IMR-90 (cell line): ENCODE results near the gene PPP1R13B. TPM values are rescaled to one million over a fixed set of nuclear protein-coding genes. Genes with fewer than 3 reads are reported as not detected.

Source experiments
- ATAC-seq: fragments of 200-7000 bp; cut with Tn5 transposase; 2 replicates; pipeline ENCODE4 v1.9.1; 2020; ENCODE audit warnings: low read depth, mild to moderate bottlenecking, moderate library complexity
- Bru-seq: library from RNA; stranded (reverse); fragments of 400-500 nt; gene quantifications from one replicate; lab custom pipeline; 2021; lab: Mats Ljungman, UMichigan
- BruChase-seq, 2 experiments: library from RNA; stranded (reverse); fragments of 400-500 nt; gene quantifications; one replicate each; lab custom pipeline; 2021; lab: Mats Ljungman, UMichigan
- BruUV-seq: library from RNA; stranded (reverse); fragments of 400-500 nt; replicated peaks from 2 replicates; lab custom pipeline; 2021; lab: Mats Ljungman, UMichigan
- CTCF ChIA-PET: fragments of 300-600 bp; formaldehyde crosslinking; extraction: SDS; loops from one replicate; lab custom pipeline; 2021; ENCODE audit warnings: antibody characterized with exemption; lab: Yijun Ruan, JAX
- POLR2A ChIA-PET: fragments of 300-600 bp; sonication (Branson Sonifier 250); formaldehyde crosslinking; loops from one replicate; lab custom pipeline; 2022; ENCODE audit warnings: antibody characterized with exemption; ENCODE audit not compliant: unreplicated experiment; lab: Charles Lee
- DNase-seq: peaks from one replicate; pipeline ENCODE4 v3.0.0; 2013
- H2AFZ ChIP-seq: replicated peaks from 2 replicates; pipeline ENCODE3; 2013; ENCODE audit warnings: low read length, mild to moderate bottlenecking; ENCODE audit not compliant: poor library complexity
- H2AK5ac ChIP-seq: 2 replicates; pipeline ENCODE4 v1.6.1; 2013; ENCODE audit warnings: low read depth, low read length, inconsistent platforms
- H2AK9ac ChIP-seq: replicated peaks from 2 replicates; pipeline ENCODE3; 2013; ENCODE audit warnings: mild to moderate bottlenecking, low read depth, low read length, moderate library complexity; ENCODE audit not compliant: poor library complexity
- H2BK120ac ChIP-seq: 2 replicates; pipeline ENCODE4 v1.6.1; 2013; ENCODE audit warnings: low read depth, low read length, inconsistent platforms
- H2BK15ac ChIP-seq: 3 replicates; pipeline ENCODE4 v1.6.1; 2013; ENCODE audit warnings: low read depth, low read length, inconsistent platforms
- H2BK20ac ChIP-seq: 2 replicates; pipeline ENCODE4 v1.6.1; 2013; ENCODE audit warnings: low read depth, mild to moderate bottlenecking, inconsistent platforms, low read length, moderate library complexity
- H2BK5ac ChIP-seq: 2 replicates; pipeline ENCODE4 v1.6.1; 2013; ENCODE audit warnings: mild to moderate bottlenecking, low read depth, low read length, inconsistent platforms; ENCODE audit not compliant: poor library complexity, severe bottlenecking
- H3K14ac ChIP-seq: replicated peaks from 2 replicates; pipeline ENCODE4 v1.6.1; 2013; ENCODE audit warnings: low read depth, low read length, inconsistent platforms
- H3K18ac ChIP-seq: 2 replicates; pipeline ENCODE4 v1.6.1; 2013; ENCODE audit warnings: low read depth, low read length, control low read depth
- H3K23ac ChIP-seq: 2 replicates; pipeline ENCODE4 v1.6.1; 2013; ENCODE audit warnings: low read depth, low read length, inconsistent platforms
- H3K27ac ChIP-seq: 2 replicates; pipeline ENCODE4 v1.5.1; 2013; ENCODE audit warnings: mild to moderate bottlenecking, control low read depth, low read length; ENCODE audit not compliant: insufficient read depth
- H3K27me3 ChIP-seq: 2 replicates; pipeline ENCODE4 v1.6.1; 2013; ENCODE audit warnings: low read length; ENCODE audit not compliant: control insufficient read depth, insufficient read depth
- H3K36me3 ChIP-seq: 2 replicates; pipeline ENCODE4 v1.6.1; 2013; ENCODE audit warnings: low read length, mixed read lengths; ENCODE audit not compliant: control insufficient read depth, insufficient read depth
- H3K4ac ChIP-seq: 2 replicates; pipeline ENCODE4 v1.6.1; 2013; ENCODE audit warnings: low read depth, low read length, inconsistent platforms
- H3K4me1 ChIP-seq: 2 replicates; pipeline ENCODE4 v1.6.1; 2013; ENCODE audit warnings: low read length, mixed read lengths; ENCODE audit not compliant: control insufficient read depth, insufficient read depth
- H3K4me2 ChIP-seq: 2 replicates; pipeline ENCODE4 v1.6.1; 2013; ENCODE audit warnings: low read depth, mild to moderate bottlenecking, control low read depth, low read length, moderate library complexity
- H3K4me3 ChIP-seq: 2 replicates; pipeline ENCODE4 v1.5.1; 2013; ENCODE audit warnings: low read depth, mild to moderate bottlenecking, control low read depth, low read length, moderate library complexity; ENCODE audit not compliant: insufficient read depth
- H3K56ac ChIP-seq: 2 replicates; pipeline ENCODE4 v1.6.1; 2013; ENCODE audit warnings: low read length, inconsistent platforms; ENCODE audit not compliant: insufficient read depth; ENCODE audit errors: extremely low read depth
- H3K79me1 ChIP-seq, 2 experiments: 2 replicates each; pipeline ENCODE4 v1.6.1; 2013; ENCODE audit warnings: low read length in 2 of 2, inconsistent platforms in 1 of 2, low read depth in 1 of 2
- H3K9ac ChIP-seq: 2 replicates; pipeline ENCODE4 v1.6.1; 2013; ENCODE audit warnings: low read depth, low read length, control low read depth
- H3K9me1 ChIP-seq: 2 replicates; pipeline ENCODE4 v1.6.1; 2013; ENCODE audit warnings: low read length, inconsistent platforms; ENCODE audit not compliant: insufficient read depth
- H3K9me3 ChIP-seq: 2 replicates; pipeline ENCODE4 v1.6.1; 2013; ENCODE audit warnings: low read length; ENCODE audit not compliant: control insufficient read depth, insufficient read depth
- H4K20me1 ChIP-seq: 2 replicates; pipeline ENCODE4 v1.6.1; 2013; ENCODE audit warnings: low read length, inconsistent platforms; ENCODE audit not compliant: insufficient read depth
- H4K5ac ChIP-seq: 2 replicates; pipeline ENCODE4 v1.6.1; 2013; ENCODE audit warnings: mild to moderate bottlenecking, low read depth, low read length, control low read depth
- H4K8ac ChIP-seq, 2 experiments: 2 replicates each; pipeline ENCODE4 v1.6.1; 2013; ENCODE audit warnings: low read depth in 2 of 2, low read length in 2 of 2, control low read depth in 1 of 2, inconsistent platforms in 1 of 2
- H4K91ac ChIP-seq: 2 replicates; pipeline ENCODE4 v1.6.1; 2013; ENCODE audit warnings: low read depth, low read length, inconsistent platforms; ENCODE audit not compliant: insufficient read depth
- BHLHE40 ChIP-seq: fragments of 150-350 bp; IDR thresholded peaks from 2 replicates; pipeline ENCODE4 v1.6.1; 2016; ENCODE audit warnings: mild to moderate bottlenecking, low read depth, low read length
- MAZ ChIP-seq: IDR thresholded peaks from 2 replicates; pipeline ENCODE4 v1.6.1; 2012; ENCODE audit warnings: low read depth, mild to moderate bottlenecking, low read length, improper control_type of control experiment, moderate library complexity, borderline replicate concordance
- NFE2L2 ChIP-seq: fragments of 150-350 bp; IDR thresholded peaks from 2 replicates; pipeline ENCODE4 v1.6.1; 2016; ENCODE audit warnings: low read depth, mild to moderate bottlenecking, low read length
- POLR2A ChIP-seq: IDR thresholded peaks from 2 replicates; pipeline ENCODE4 v1.6.1; 2012; ENCODE audit warnings: mild to moderate bottlenecking, low read depth, low read length
- USF2 ChIP-seq: fragments of 150-350 bp; IDR thresholded peaks from 2 replicates; pipeline ENCODE4 v1.6.1; 2017; ENCODE audit warnings: mild to moderate bottlenecking, antibody characterized with exemption, low read length, low read depth
- WGBS, 2 experiments: methylation state at CpG; one replicate each; pipeline versions ENCODE4 v1.1.5 to v1.1.7; 2013; ENCODE audit warnings: missing lambda C conversion rate in 2 of 2; ENCODE audit not compliant: insufficient read length in 1 of 2; ENCODE audit errors: extremely low coverage in 2 of 2; 5-methylcytosine and 5-hydroxymethylcytosine counted together
- dilution Hi-C: fragments of 300-500 bp; cut with HindIII; formaldehyde crosslinking; loops from one replicate; pipeline ENCODE4 v1.14.3; 2018; ENCODE audit warnings: low sequenced_read_pairs; ENCODE audit not compliant: unreplicated experiment
- in situ Hi-C: fragments of 300-500 bp; cut with MboI; formaldehyde crosslinking; loops from 3 replicates; pipeline ENCODE4 v1.14.3; 2019; ENCODE audit warnings: low sequenced_read_pairs, inconsistent platforms, mixed read lengths
- intact Hi-C: fragments of 100-400 bp; cut with micrococcal nuclease; formaldehyde crosslinking; loops from 2 replicates; pipeline ENCODE4 v1.10.0; 2022
- long read RNA-seq: library from polyadenylated mRNA; unstranded; transcript quantifications from one replicate; pipeline ENCODE4 v2.0.0, GENCODE V29; 2021; ENCODE audit not compliant: unreplicated experiment
- polyA plus RNA-seq, 3 experiments: library from polyadenylated mRNA; depleted of rRNA; stranded (reverse); fragments of >200 nt; gene quantifications; 2 replicates each; pipeline ENCODE4 v1.2.3, GENCODE V29; 2012; ENCODE audit warnings: low replicate concordance in 1 of 3
- total RNA-seq: library from RNA; depleted of rRNA; stranded (reverse); fragments of >200 nt; gene quantifications from 2 replicates; pipeline ENCODE4 v1.2.3, GENCODE V29; 2012; rRNA removed

The PPP1R13B gene
- total RNA-seq, result 1.6 and 2.2 TPM in 2 replicates
- polyA plus RNA-seq (2012; rRNA removed), result 2.8 and 3.7 TPM in 2 replicates
- 0.86 and 1.6 TPM in 2 replicates for polyA plus RNA-seq (2012; cell fraction: cytosol; rRNA removed)
- 16.1 and 16.3 TPM in 2 replicates for polyA plus RNA-seq (2012; cell fraction: nucleus; rRNA removed; ENCODE audit: low replicate concordance)
- percentile 46 among the genes with signal in this experiment for Bru-seq, nascent RNA
- BruChase-seq, experiment 1, labeled RNA remaining after a 6-hour chase, result percentile 50 among the genes with signal in this experiment
- percentile 38 among the genes with signal in this experiment for BruChase-seq, experiment 2, labeled RNA remaining after a 2-hour chase
- long read RNA-seq, result 0 reads

- peaks cover 19% of the 10 kb centered on the region for H3K27me3 ChIP-seq
- H4K8ac ChIP-seq, result 0 out of 4 replicates have a peak within 1 kb of the TSS, but pooled peaks of 1 of the 2 experiments have one; percentile 33
- H3K9me3 ChIP-seq, result no peaks in the 10 kb centered on the region
- no peak within 1 kb of the TSS for H4K5ac ChIP-seq
- no peak within 1 kb of the TSS for H3K18ac ChIP-seq
- BruUV-seq, result no TSS peak
- no peaks in the 10 kb centered on the region for H3K36me3 ChIP-seq
- no peak within 1 kb of the TSS for H2BK15ac ChIP-seq
- H3K4me1 ChIP-seq, result no peaks in the 10 kb centered on the region
- in situ Hi-C loops (no loop called here), dilution Hi-C loops (no loop called here), intact Hi-C loops (no loop called here)
- no peak within 1 kb of the TSS for H3K27ac ChIP-seq
- H3K9me1 ChIP-seq, result no peaks in the 10 kb centered on the region
- no peak within 1 kb of the TSS for H2AK5ac ChIP-seq
- H2BK120ac ChIP-seq, result no peak within 1 kb of the TSS
- no peak within 1 kb of the TSS for H4K91ac ChIP-seq
- no peak within 1 kb of the TSS for H3K14ac ChIP-seq
- H3K23ac ChIP-seq, result peak within 1 kb of the TSS; percentile 19
- CTCF ChIA-PET, result no interaction called here
- peak within 1 kb of the TSS; percentile 88 for H3K4me3 ChIP-seq
- no peaks in the 10 kb centered on the region for H4K20me1 ChIP-seq
- TF ChIP-seq NFE2L2 (no peak), MAZ (peak; percentile 61; the same call in 1 of the 2 replicates), USF2 (no peak), POLR2A (0 out of 2 replicates have a peak, but pooled peaks have one; percentile 44), BHLHE40 (peak; percentile 70)
- ATAC-seq (peak; percentile 99), DNase-seq (peak; percentile 71)
- WGBS, 2 experiments, result 1% methylated on average over 30 of the region's 104 CpGs; no CpG with 5 or more reads in 1 of the 2 experiments
- peak within 1 kb of the TSS; percentile 29 for H2AK9ac ChIP-seq
- H3K4ac ChIP-seq, result no peak within 1 kb of the TSS
- H2BK20ac ChIP-seq, result no peak within 1 kb of the TSS
- H3K9ac ChIP-seq, result peak within 1 kb of the TSS; percentile 46; the same call in 1 of the 2 replicates
- H3K79me1 ChIP-seq, result peaks cover 0 to 6% of the 10 kb centered on the region in 2 experiments; a peak in 1 of 4 replicates
- H2AFZ ChIP-seq, result peak within 1 kb of the TSS; percentile 96
- POLR2A ChIA-PET, result no interaction called here
- H2BK5ac ChIP-seq, result no peak within 1 kb of the TSS
- H3K56ac ChIP-seq, result no peak within 1 kb of the TSS
- H3K4me2 ChIP-seq, result peak within 1 kb of the TSS; percentile 99
These were observed at the start of gene PPP1R13B for GRCh38 chr14:103847451-103848174. Gene PPP1R13B (minus strand): TSS chr14:103847575. CDS start chr14:103847307, 268 bp downstream.
